HepG2 (cell line): Measurements from ENCODE around the gene DTWD2. TPM values are rescaled to one million over a fixed set of nuclear protein-coding genes. Genes with fewer than 3 reads are reported as not detected.
A peak's percentile ranks its signal among the peaks of the same experiment; 100 is the strongest.

Source experiments
- ARID2 ChIP-seq: sonication (generic); formaldehyde crosslinking; IDR thresholded peaks from 2 replicates; pipeline ENCODE4 v1.8.1; 2022; ENCODE audit warnings: mild to moderate bottlenecking, missing genetic modification reagents, borderline replicate concordance
- CHCHD3 ChIP-seq: sonication (generic); formaldehyde crosslinking; IDR thresholded peaks from 2 replicates; pipeline ENCODE4 v1.8.0; 2022; ENCODE audit warnings: mild to moderate bottlenecking, missing genetic modification reagents, moderate library complexity
- CREM ChIP-seq, 2 experiments: sonication (generic) in 1 of 2; formaldehyde crosslinking in 1 of 2; IDR thresholded peaks; 2 replicates each; pipeline versions ENCODE4 v1.4.0 to v1.6.1; 2016 to 2020; ENCODE audit warnings: antibody characterized with exemption in 1 of 2, mild to moderate bottlenecking in 1 of 2, missing genetic modification reagents in 1 of 2
- HHEX ChIP-seq: IDR thresholded peaks from 2 replicates; pipeline ENCODE4 v1.6.1; 2016; ENCODE audit warnings: control low read depth
- KDM2A ChIP-seq: sonication (generic); formaldehyde crosslinking; IDR thresholded peaks from 2 replicates; pipeline ENCODE4 v1.4.0; 2020; ENCODE audit warnings: low read depth, missing genetic modification reagents, borderline replicate concordance
- NAIF1 ChIP-seq: sonication (generic); formaldehyde crosslinking; IDR thresholded peaks from 2 replicates; pipeline ENCODE4 v1.5.0; 2020; ENCODE audit warnings: mild to moderate bottlenecking, missing genetic modification reagents, borderline replicate concordance
- NFE2L1 ChIP-seq: sonication (generic); formaldehyde crosslinking; IDR thresholded peaks from 2 replicates; pipeline ENCODE4 v1.4.0; 2020; ENCODE audit warnings: missing genetic modification reagents, mild to moderate bottlenecking, borderline replicate concordance
- NFYB ChIP-seq: sonication (generic); formaldehyde crosslinking; IDR thresholded peaks from 2 replicates; pipeline ENCODE4 v1.4.0; 2020; ENCODE audit warnings: missing genetic modification reagents
- PHF5A ChIP-seq: IDR thresholded peaks from one replicate; pipeline ENCODE4 v1.6.1; 2018; ENCODE audit warnings: low read depth, missing genetic modification reagents; ENCODE audit not compliant: unreplicated experiment
- REPIN1 ChIP-seq: sonication (generic); formaldehyde crosslinking; IDR thresholded peaks from 2 replicates; pipeline ENCODE4 v1.8.0; 2022; ENCODE audit warnings: missing genetic modification reagents, low read depth, mild to moderate bottlenecking, borderline replicate concordance
- SP5 ChIP-seq: IDR thresholded peaks from 2 replicates; pipeline ENCODE4 v1.6.1; 2016; ENCODE audit warnings: low read depth, borderline replicate concordance
- SRSF9 ChIP-seq: fragments of 200-400 bp; formaldehyde crosslinking; IDR thresholded peaks from 2 replicates; pipeline ENCODE4 v1.6.1; 2018; ENCODE audit warnings: borderline replicate concordance, mild to moderate bottlenecking, low read depth, low read length; ENCODE audit not compliant: insufficient read depth, poor library complexity, severe bottlenecking
- TEAD2 ChIP-seq: sonication (generic); formaldehyde crosslinking; IDR thresholded peaks from 2 replicates; pipeline ENCODE4 v1.9.0; 2021; ENCODE audit warnings: missing genetic modification reagents
- ZFP36L2 ChIP-seq: sonication (generic); formaldehyde crosslinking; IDR thresholded peaks from 2 replicates; pipeline ENCODE4 v1.4.0; 2020; ENCODE audit warnings: missing genetic modification reagents
- ZFP41 ChIP-seq: sonication (generic); formaldehyde crosslinking; IDR thresholded peaks from 2 replicates; pipeline ENCODE4 v1.4.0; 2020; ENCODE audit warnings: mild to moderate bottlenecking, missing genetic modification reagents, borderline replicate concordance
- ZFP90 ChIP-seq: sonication (generic); formaldehyde crosslinking; IDR thresholded peaks from 2 replicates; pipeline ENCODE4 v1.8.0; 2022; ENCODE audit warnings: missing genetic modification reagents, mild to moderate bottlenecking, inconsistent platforms, borderline replicate concordance
- ZNF101 ChIP-seq: sonication (generic); formaldehyde crosslinking; IDR thresholded peaks from 2 replicates; pipeline ENCODE4 v1.4.0; 2020; ENCODE audit warnings: mild to moderate bottlenecking, low read depth, missing genetic modification reagents, borderline replicate concordance
- ZNF121 ChIP-seq: sonication (generic); formaldehyde crosslinking; IDR thresholded peaks from 2 replicates; pipeline ENCODE4 v1.5.0; 2020; ENCODE audit warnings: mild to moderate bottlenecking, missing genetic modification reagents
- polyA plus RNA-seq, 8 experiments: library from polyadenylated mRNA; depleted of rRNA in 3 of 8; stranded (reverse) in 7 of 8; unstranded in 1 of 8; fragments of >200 nt; fragmentation: Illumina TruSeq in 4 of 8; extraction: Trizol in 4 of 8; gene quantifications; 2 replicates each; pipeline versions ENCODE4 v1.2.1 to v1.2.3, GENCODE V29; 2011 to 2016; ENCODE audit warnings: low read depth in 4 of 8, missing spikeins in 1 of 8, mixed read lengths in 1 of 8; ENCODE audit not compliant: insufficient read depth in 1 of 8
- total RNA-seq, 5 experiments: library from RNA; depleted of rRNA; stranded (reverse); fragments of >200 nt; fragmentation: Illumina TruSeq; extraction: Trizol; gene quantifications; 2 replicates each; pipeline ENCODE4 v1.2.3, GENCODE V29; 2016; ENCODE audit warnings: low read depth in 1 of 5
- TF ChIP-seq, protein P1 (sequence below): sonication (generic); formaldehyde crosslinking; IDR thresholded peaks from 2 replicates; pipeline ENCODE4 v1.8.0; 2022; ENCODE audit warnings: low read depth, missing genetic modification reagents
- TF ChIP-seq, protein P2 (sequence below): sonication (generic); formaldehyde crosslinking; IDR thresholded peaks from 2 replicates; pipeline ENCODE4 v1.8.1; 2023; ENCODE audit warnings: missing genetic modification reagents, inconsistent platforms, borderline replicate concordance
- TF ChIP-seq, protein P3 (sequence below): sonication (generic); formaldehyde crosslinking; IDR thresholded peaks from 2 replicates; pipeline ENCODE4 v1.8.0; 2022; ENCODE audit warnings: mild to moderate bottlenecking, missing genetic modification reagents; ENCODE audit not compliant: insufficient replicate concordance
- TF ChIP-seq, protein P4 (sequence below): sonication (generic); formaldehyde crosslinking; IDR thresholded peaks from 2 replicates; pipeline ENCODE4 v1.5.0; 2020; ENCODE audit warnings: mild to moderate bottlenecking, missing genetic modification reagents
- TF ChIP-seq, protein P5 (sequence below): sonication (generic); formaldehyde crosslinking; IDR thresholded peaks from 2 replicates; pipeline ENCODE4 v1.4.0; 2020; ENCODE audit warnings: missing genetic modification reagents; ENCODE audit errors: not compliant biosample characterization

DTWD2 gene
- total and polyA plus RNA-seq, 2 of the 13 experiments (the other 11 are each of a cell fraction or from before 2014, with no cell fraction given): 1.6 to 6.0 TPM

DNA sequence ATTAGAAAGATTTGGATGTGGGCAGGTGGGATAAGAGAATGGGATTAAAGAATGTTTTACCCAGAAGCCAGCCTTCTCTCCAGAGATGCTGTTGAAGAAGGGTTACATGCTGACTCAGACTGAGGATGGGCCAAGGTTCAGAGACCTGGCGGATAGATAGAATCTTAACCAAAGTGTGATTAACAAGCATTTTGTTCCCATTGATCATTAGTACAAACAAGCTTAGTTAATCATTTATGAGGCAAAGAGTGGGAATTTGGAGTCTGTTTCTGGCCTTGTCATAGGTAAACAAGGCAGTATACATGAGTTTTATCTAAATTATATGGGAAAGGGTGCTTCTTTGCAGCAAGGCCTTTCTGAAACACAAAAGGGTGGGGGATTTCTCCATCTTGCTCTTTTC lies 20.8 kb upstream of the DTWD2 start (continued):
- TF ChIP-seq, protein P1, sequence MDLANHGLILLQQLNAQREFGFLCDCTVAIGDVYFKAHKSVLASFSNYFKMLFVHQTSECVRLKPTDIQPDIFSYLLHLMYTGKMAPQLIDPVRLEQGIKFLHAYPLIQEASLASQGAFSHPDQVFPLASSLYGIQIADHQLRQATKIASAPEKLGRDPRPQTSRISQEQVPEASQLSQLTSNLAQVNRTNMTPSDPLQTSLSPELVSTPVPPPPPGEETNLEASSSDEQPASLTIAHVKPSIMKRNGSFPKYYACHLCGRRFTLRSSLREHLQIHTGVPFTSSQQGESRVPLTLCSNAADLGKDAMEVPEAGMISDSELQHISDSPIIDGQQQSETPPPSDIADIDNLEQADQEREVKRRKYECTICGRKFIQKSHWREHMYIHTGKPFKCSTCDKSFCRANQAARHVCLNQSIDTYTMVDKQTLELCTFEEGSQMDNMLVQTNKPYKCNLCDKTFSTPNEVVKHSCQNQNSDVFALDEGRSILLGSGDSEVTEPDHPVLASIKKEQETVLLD: no peak
- TF ChIP-seq, protein P2, sequence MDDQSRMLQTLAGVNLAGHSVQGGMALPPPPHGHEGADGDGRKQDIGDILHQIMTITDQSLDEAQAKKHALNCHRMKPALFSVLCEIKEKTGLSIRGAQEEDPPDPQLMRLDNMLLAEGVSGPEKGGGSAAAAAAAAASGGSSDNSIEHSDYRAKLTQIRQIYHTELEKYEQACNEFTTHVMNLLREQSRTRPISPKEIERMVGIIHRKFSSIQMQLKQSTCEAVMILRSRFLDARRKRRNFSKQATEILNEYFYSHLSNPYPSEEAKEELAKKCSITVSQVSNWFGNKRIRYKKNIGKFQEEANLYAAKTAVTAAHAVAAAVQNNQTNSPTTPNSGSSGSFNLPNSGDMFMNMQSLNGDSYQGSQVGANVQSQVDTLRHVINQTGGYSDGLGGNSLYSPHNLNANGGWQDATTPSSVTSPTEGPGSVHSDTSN: no peak
- TF ChIP-seq PHF5A (no peak), ZFP90 (CRISPR knock-in tag) (no peak), ZNF121 (CRISPR knock-in tag) (peak; percentile 38; the same call in 1 of the 2 replicates), ZFP41 (CRISPR knock-in tag) (no peak), CHCHD3 (CRISPR knock-in tag) (no peak), REPIN1 (CRISPR knock-in tag) (no peak), NFE2L1 (CRISPR knock-in tag) (no peak), SP5 (CRISPR knock-in tag) (no peak), TEAD2 (no peak), SRSF9 (no peak), KDM2A (no peak), ZFP36L2 (CRISPR knock-in tag) (no peak), ARID2 (no peak), HHEX (no peak), NAIF1 (CRISPR knock-in tag) (no peak), ZNF101 (no peak), CREM (IDR thresholded peaks at IDR 0.05) (peak; percentile 46; the same call in 1 of the 2 replicates), CREM (CRISPR knock-in tag; IDR thresholded peaks at IDR 0.05) (no peak), NFYB (CRISPR knock-in tag) (no peak)
- TF ChIP-seq, protein P3, sequence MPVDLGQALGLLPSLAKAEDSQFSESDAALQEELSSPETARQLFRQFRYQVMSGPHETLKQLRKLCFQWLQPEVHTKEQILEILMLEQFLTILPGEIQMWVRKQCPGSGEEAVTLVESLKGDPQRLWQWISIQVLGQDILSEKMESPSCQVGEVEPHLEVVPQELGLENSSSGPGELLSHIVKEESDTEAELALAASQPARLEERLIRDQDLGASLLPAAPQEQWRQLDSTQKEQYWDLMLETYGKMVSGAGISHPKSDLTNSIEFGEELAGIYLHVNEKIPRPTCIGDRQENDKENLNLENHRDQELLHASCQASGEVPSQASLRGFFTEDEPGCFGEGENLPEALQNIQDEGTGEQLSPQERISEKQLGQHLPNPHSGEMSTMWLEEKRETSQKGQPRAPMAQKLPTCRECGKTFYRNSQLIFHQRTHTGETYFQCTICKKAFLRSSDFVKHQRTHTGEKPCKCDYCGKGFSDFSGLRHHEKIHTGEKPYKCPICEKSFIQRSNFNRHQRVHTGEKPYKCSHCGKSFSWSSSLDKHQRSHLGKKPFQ (CRISPR knock-in tag): no peak
- TF ChIP-seq, protein P4, sequence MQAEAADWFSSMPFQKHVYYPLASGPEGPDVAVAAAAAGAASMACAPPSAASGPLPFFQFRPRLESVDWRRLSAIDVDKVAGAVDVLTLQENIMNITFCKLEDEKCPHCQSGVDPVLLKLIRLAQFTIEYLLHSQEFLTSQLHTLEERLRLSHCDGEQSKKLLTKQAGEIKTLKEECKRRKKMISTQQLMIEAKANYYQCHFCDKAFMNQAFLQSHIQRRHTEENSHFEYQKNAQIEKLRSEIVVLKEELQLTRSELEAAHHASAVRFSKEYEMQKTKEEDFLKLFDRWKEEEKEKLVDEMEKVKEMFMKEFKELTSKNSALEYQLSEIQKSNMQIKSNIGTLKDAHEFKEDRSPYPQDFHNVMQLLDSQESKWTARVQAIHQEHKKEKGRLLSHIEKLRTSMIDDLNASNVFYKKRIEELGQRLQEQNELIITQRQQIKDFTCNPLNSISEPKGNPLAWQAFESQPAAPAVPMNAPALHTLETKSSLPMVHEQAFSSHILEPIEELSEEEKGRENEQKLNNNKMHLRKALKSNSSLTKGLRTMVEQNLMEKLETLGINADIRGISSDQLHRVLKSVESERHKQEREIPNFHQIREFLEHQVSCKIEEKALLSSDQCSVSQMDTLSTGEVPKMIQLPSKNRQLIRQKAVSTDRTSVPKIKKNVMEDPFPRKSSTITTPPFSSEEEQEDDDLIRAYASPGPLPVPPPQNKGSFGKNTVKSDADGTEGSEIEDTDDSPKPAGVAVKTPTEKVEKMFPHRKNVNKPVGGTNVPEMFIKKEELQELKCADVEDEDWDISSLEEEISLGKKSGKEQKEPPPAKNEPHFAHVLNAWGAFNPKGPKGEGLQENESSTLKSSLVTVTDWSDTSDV (CRISPR knock-in tag): no peak
- TF ChIP-seq, protein P5, sequence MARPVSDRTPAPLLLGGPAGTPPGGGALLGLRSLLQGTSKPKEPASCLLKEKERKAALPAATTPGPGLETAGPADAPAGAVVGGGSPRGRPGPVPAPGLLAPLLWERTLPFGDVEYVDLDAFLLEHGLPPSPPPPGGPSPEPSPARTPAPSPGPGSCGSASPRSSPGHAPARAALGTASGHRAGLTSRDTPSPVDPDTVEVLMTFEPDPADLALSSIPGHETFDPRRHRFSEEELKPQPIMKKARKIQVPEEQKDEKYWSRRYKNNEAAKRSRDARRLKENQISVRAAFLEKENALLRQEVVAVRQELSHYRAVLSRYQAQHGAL (CRISPR knock-in tag): no peak
